ENCODE measurements around the gene SHKBP1.

SHKBP1 gene, protein sequence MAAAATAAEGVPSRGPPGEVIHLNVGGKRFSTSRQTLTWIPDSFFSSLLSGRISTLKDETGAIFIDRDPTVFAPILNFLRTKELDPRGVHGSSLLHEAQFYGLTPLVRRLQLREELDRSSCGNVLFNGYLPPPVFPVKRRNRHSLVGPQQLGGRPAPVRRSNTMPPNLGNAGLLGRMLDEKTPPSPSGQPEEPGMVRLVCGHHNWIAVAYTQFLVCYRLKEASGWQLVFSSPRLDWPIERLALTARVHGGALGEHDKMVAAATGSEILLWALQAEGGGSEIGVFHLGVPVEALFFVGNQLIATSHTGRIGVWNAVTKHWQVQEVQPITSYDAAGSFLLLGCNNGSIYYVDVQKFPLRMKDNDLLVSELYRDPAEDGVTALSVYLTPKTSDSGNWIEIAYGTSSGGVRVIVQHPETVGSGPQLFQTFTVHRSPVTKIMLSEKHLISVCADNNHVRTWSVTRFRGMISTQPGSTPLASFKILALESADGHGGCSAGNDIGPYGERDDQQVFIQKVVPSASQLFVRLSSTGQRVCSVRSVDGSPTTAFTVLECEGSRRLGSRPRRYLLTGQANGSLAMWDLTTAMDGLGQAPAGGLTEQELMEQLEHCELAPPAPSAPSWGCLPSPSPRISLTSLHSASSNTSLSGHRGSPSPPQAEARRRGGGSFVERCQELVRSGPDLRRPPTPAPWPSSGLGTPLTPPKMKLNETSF

GRCh38 chr19:40576585-40577451, at the start of gene SHKBP1:
Gene SHKBP1 (plus strand): TSS chr19:40576873. CDS start chr19:40576900, 27 bp downstream.
- DNase-seq (ENCODE audit: low read depth, low spot score): peak; percentile 96
- peak within 1 kb of the TSS; percentile 92 for H3K4me3 ChIP-seq (ENCODE audit: low read depth, low read length)
- TF ChIP-seq, protein P1, sequence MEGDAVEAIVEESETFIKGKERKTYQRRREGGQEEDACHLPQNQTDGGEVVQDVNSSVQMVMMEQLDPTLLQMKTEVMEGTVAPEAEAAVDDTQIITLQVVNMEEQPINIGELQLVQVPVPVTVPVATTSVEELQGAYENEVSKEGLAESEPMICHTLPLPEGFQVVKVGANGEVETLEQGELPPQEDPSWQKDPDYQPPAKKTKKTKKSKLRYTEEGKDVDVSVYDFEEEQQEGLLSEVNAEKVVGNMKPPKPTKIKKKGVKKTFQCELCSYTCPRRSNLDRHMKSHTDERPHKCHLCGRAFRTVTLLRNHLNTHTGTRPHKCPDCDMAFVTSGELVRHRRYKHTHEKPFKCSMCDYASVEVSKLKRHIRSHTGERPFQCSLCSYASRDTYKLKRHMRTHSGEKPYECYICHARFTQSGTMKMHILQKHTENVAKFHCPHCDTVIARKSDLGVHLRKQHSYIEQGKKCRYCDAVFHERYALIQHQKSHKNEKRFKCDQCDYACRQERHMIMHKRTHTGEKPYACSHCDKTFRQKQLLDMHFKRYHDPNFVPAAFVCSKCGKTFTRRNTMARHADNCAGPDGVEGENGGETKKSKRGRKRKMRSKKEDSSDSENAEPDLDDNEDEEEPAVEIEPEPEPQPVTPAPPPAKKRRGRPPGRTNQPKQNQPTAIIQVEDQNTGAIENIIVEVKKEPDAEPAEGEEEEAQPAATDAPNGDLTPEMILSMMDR (IDR thresholded peaks at IDR 0.05; ENCODE audit: low read depth, low read length): no peak
- in situ Hi-C loops (cut with HindIII; ENCODE audit: low sequenced_read_pairs): no loop called here

- TF ChIP-seq, protein P1 (IDR thresholded peaks at IDR 0.05; ENCODE audit: low read depth, low read length): no peak
- in situ Hi-C loops (cut with HindIII; ENCODE audit: low sequenced_read_pairs): no loop called here
- no peak overlapping the region for H3K4me3 ChIP-seq (ENCODE audit: low read depth, low read length)
- DNase-seq (ENCODE audit: low read depth, low spot score): no peak
Measured at GRCh38 chr19:40528078-40528477, 48.6 kb upstream of the SHKBP1 start.

DNA sequence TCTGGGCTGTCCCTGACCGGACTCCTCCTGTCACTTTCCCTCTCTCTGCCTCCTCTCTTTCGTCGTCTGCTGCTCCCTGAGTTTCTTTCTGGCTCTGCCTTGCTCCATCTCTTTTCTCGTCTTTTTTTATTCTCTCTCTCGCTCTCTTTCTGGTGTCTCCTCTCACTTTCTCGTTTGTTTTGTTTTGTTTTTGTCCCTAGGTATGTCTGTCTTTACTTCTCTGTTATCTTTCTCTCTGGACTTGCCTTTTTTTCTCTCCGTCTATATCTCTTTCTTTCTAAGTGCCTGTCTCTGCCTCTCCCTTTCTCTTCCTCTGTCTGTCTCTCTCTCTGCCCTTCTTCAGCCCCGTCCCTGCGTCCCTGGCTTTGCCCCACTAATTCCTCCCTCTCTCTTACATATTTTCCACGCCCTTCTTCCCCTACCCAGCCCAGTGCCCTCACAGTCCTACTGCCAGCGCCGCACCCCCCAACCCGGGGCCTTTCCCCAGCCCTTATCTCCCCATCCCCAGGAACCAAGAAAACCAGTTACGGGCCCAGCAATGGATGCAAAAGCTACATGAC, 48.1 kb upstream of the SHKBP1 start:
- no peak for DNase-seq (ENCODE audit: low read depth, low spot score)
- TF ChIP-seq, protein P1 (IDR thresholded peaks at IDR 0.05; ENCODE audit: low read depth, low read length): no peak
- in situ Hi-C loops (cut with HindIII; ENCODE audit: low sequenced_read_pairs): no loop called here
- H3K4me3 ChIP-seq (ENCODE audit: low read depth, low read length): no peak overlapping the region

DNA sequence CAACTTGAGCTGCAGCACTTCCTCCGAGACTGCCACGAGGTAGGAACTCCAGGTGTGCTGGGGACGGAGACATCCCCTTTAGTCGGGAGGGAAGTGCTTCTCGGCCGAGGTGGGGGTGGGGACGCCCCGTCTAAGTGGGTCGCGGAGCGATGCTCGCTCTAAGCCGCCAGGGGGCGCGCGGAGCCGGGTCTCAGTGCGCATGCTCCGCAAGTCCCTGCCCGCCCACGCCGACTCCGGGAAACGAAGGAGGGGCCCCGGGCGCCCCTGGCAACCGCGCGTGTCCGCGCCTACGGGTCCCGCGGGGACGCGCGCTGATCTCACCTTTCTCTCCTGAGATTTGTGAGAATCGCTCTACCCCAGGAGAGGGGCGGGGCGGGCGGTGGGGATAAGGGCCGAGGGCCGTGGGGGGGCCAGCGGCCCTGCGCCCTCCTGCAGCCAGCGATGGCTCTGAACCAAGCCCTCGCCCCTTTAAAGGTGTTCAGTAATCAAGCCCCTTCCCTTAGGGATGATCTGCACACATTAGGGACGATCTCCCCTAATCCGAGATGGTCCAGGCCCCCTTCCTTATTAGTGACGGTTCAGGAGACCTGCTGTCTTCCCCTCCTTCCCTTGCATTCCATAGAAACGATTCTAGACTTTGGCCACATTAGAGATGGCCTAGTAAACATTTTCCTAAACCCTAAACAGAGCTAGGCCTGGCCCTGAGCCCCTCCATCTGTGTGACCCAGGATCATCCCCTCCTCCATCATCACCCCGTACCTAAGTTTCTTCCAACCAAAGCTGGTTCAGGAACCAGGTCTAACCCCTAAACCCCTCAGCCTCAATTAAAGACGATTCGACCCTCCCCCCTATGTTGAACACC, 47.3 kb upstream of the SHKBP1 start:
- DNase-seq (ENCODE audit: low read depth, low spot score): peak; percentile 81
- peak overlapping the region; percentile 38 for H3K4me3 ChIP-seq (ENCODE audit: low read depth, low read length)
- in situ Hi-C loops (cut with HindIII; ENCODE audit: low sequenced_read_pairs): no loop called here
- TF ChIP-seq, protein P1 (IDR thresholded peaks at IDR 0.05; ENCODE audit: low read depth, low read length): peak; percentile 91

- TF ChIP-seq, protein P1 (IDR thresholded peaks at IDR 0.05; ENCODE audit: low read depth, low read length): peak; percentile 31
- no peak for DNase-seq (ENCODE audit: low read depth, low spot score)
- H3K4me3 ChIP-seq (ENCODE audit: low read depth, low read length): no peak overlapping the region
- in situ Hi-C loops (cut with HindIII; ENCODE audit: low sequenced_read_pairs): no loop called here
Measured at GRCh38 chr19:40530091-40530901, 46.4 kb upstream of the SHKBP1 start.

Data from astrocyte of the spinal cord (primary cell).